HG03558 (cell line): ENCODE data around the gene ITGBL1.

ENCODE experiments used
- ATAC-seq: cut with Tn5 transposase; IDR thresholded peaks from one replicate; pipeline ENCODE4 v1.9.1; 2021; ENCODE audit warnings: moderate number of reproducible peaks; ENCODE audit not compliant: unreplicated experiment; ENCODE audit errors: extremely low read depth

ITGBL1 gene

GRCh38 chr13:101727118-101727517 lies 274.6 kb downstream of the ITGBL1 start:
- ATAC-seq: no peak

- no peak for ATAC-seq
These were observed 275.5 kb downstream of the ITGBL1 start for GRCh38 chr13:101728021-101728420.

GRCh38 chr13:101728615-101729014 lies 276.1 kb downstream of the ITGBL1 start:
- no peak for ATAC-seq

GRCh38 chr13:101730420-101731000 lies 278.0 kb downstream of the ITGBL1 start:
- ATAC-seq: no peak

- ATAC-seq: no peak
These were observed 284.1 kb downstream of the ITGBL1 start for GRCh38 chr13:101736566-101736965.

- no peak for ATAC-seq
These were observed 285.9 kb downstream of the ITGBL1 start for GRCh38 chr13:101738336-101738735.

- peak; percentile 87 for ATAC-seq
These were observed 287.1 kb downstream of the ITGBL1 start for GRCh38 chr13:101739382-101740178.

- no peak for ATAC-seq
These were observed 294.0 kb downstream of the ITGBL1 start for GRCh38 chr13:101746513-101746912.

- no peak for ATAC-seq
These were observed 294.6 kb downstream of the ITGBL1 start for GRCh38 chr13:101747039-101747438.

GRCh38 chr13:101749584-101749983 lies 297.1 kb downstream of the ITGBL1 start:
- ATAC-seq: no peak

- ATAC-seq: peak; percentile 54
These were observed 299.0 kb downstream of the ITGBL1 start for GRCh38 chr13:101751488-101751887.

- no peak for ATAC-seq
These were observed 300.0 kb downstream of the ITGBL1 start for GRCh38 chr13:101752432-101752831.

- no peak for ATAC-seq
These were observed 302.9 kb downstream of the ITGBL1 start for GRCh38 chr13:101755228-101755887.

- ATAC-seq: peak; percentile 85
These were observed 305.1 kb downstream of the ITGBL1 start for GRCh38 chr13:101757446-101758039.

- ATAC-seq: no peak
These were observed 310.7 kb downstream of the ITGBL1 start for GRCh38 chr13:101763191-101763590.
